Progenitor cell of endocrine pancreas (in vitro differentiated cells): ENCODE measurements around the gene KRT38. TPM values are rescaled to one million over a fixed set of nuclear protein-coding genes. Genes with fewer than 3 reads are reported as not detected.

Source experiments
- DNase-seq: peaks from one replicate; pipeline ENCODE4 v3.0.0; 2021; ENCODE audit warnings: low spot score; ENCODE audit not compliant: unreplicated experiment
- H3K27ac Mint-ChIP-seq: 2 replicates; pipeline ENCODE4 v1.8.0; 2021; ENCODE audit warnings: mild to moderate bottlenecking, moderate library complexity, mixed read lengths
- H3K27me3 Mint-ChIP-seq: 2 replicates; pipeline ENCODE4 v1.8.0; 2021; ENCODE audit warnings: mixed read lengths
- H3K36me3 Mint-ChIP-seq: 2 replicates; pipeline ENCODE4 v1.8.0; 2022; ENCODE audit warnings: mixed read lengths; ENCODE audit not compliant: insufficient read depth
- H3K4me1 Mint-ChIP-seq: 2 replicates; pipeline ENCODE4 v1.8.0; 2021; ENCODE audit warnings: low read depth, mixed read lengths
- H3K4me3 Mint-ChIP-seq: 2 replicates; pipeline ENCODE4 v1.8.0; 2021; ENCODE audit warnings: low read depth, mild to moderate bottlenecking, moderate library complexity, mixed read lengths
- H3K9me3 Mint-ChIP-seq: 2 replicates; pipeline ENCODE4 v1.8.0; 2021; ENCODE audit warnings: low read depth, mixed read lengths
- long read RNA-seq: library from polyadenylated mRNA; unstranded; transcript quantifications from one replicate; pipeline ENCODE4 v2.0.0, GENCODE V29; 2020
- total RNA-seq: library from RNA; stranded (reverse); gene quantifications from 2 replicates; pipeline ENCODE4 v1.2.1, GENCODE V29; 2021
- TF ChIP-seq, protein P1 (sequence below): fragments of 200-600 bp; sonication (generic); IDR thresholded peaks from one replicate; pipeline ENCODE4 v1.5.0; 2021; ENCODE audit warnings: antibody characterized with exemption, mild to moderate bottlenecking; ENCODE audit not compliant: unreplicated experiment

The KRT38 gene
- not detected in 2 replicates for total RNA-seq
- long read RNA-seq = 0 reads

DNA sequence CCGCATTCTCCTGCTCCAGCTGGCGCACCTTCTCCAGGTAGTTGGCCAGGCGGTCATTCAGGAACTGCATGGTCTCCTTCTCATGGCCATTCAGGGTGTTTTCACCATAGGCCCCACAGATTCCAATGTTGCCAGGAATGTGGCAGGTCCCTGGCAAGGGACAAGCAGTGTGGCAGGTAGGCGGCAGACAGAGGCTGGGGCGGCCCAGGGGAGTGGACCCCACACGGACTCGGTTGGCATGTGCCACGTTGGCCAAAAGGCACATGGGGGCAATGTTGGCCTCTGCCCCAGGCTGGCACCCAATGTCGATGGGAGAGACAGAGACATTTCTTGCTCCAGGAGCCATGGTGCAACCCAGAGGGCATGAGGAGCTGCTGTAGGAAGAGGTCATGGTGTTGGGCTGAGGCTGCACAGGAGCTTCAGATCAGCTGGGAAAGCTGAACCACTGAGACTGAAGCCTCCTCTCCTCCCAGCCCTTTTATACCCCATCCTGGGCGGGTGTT, at the start of gene KRT38:
Gene KRT38 (minus strand): TSS at position 453 of the 503 bp plus-strand sequence. CDS start 62 bp downstream, at position 391.
- H3K27ac Mint-ChIP-seq = no peak within 1 kb of the TSS
- peaks cover 47% of the 10 kb centered on the region for H3K27me3 Mint-ChIP-seq
- H3K9me3 Mint-ChIP-seq = no peaks in the 10 kb centered on the region
- TF ChIP-seq, protein P1, sequence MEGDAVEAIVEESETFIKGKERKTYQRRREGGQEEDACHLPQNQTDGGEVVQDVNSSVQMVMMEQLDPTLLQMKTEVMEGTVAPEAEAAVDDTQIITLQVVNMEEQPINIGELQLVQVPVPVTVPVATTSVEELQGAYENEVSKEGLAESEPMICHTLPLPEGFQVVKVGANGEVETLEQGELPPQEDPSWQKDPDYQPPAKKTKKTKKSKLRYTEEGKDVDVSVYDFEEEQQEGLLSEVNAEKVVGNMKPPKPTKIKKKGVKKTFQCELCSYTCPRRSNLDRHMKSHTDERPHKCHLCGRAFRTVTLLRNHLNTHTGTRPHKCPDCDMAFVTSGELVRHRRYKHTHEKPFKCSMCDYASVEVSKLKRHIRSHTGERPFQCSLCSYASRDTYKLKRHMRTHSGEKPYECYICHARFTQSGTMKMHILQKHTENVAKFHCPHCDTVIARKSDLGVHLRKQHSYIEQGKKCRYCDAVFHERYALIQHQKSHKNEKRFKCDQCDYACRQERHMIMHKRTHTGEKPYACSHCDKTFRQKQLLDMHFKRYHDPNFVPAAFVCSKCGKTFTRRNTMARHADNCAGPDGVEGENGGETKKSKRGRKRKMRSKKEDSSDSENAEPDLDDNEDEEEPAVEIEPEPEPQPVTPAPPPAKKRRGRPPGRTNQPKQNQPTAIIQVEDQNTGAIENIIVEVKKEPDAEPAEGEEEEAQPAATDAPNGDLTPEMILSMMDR = no peak
- no peak for DNase-seq
- no peaks in the 10 kb centered on the region for H3K4me1 Mint-ChIP-seq
- H3K4me3 Mint-ChIP-seq = no peak within 1 kb of the TSS
- no peaks in the 10 kb centered on the region for H3K36me3 Mint-ChIP-seq

DNA sequence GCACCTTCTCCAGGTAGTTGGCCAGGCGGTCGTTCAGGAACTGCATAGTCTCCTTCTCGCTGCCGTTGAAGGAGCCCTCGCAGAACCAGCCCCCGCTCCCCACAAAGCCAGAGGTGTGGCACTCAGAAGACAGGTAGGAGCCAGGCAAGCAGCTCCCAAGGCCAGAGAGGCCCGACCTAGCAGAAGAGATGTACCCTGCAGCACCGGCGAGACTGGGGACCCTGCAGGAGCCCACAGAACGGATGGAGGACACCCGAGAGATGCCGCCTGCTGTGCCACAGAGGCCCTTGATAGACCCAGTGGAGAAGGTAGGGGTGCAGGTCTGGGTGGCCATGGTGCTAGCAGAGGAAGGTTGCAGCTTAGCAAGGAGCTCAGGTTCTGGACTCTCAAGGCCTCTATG, 48.7 kb upstream of the KRT38 start, which contains the start of gene KRT36:
Gene KRT36 (minus strand): TSS at position 380 of the 400 bp plus-strand sequence. CDS start 46 bp downstream, at position 334.
- no peak within 1 kb of the TSS for H3K27ac Mint-ChIP-seq
- TF ChIP-seq, protein P1 = no peak
- DNase-seq = no peak
- H3K36me3 Mint-ChIP-seq = no peaks in the 10 kb centered on the region
- H3K4me1 Mint-ChIP-seq = peaks cover 2% of the 10 kb centered on the region
- no peak within 1 kb of the TSS for H3K4me3 Mint-ChIP-seq
- H3K27me3 Mint-ChIP-seq = peaks cover 44% of the 10 kb centered on the region
- H3K9me3 Mint-ChIP-seq = no peaks in the 10 kb centered on the region

DNA sequence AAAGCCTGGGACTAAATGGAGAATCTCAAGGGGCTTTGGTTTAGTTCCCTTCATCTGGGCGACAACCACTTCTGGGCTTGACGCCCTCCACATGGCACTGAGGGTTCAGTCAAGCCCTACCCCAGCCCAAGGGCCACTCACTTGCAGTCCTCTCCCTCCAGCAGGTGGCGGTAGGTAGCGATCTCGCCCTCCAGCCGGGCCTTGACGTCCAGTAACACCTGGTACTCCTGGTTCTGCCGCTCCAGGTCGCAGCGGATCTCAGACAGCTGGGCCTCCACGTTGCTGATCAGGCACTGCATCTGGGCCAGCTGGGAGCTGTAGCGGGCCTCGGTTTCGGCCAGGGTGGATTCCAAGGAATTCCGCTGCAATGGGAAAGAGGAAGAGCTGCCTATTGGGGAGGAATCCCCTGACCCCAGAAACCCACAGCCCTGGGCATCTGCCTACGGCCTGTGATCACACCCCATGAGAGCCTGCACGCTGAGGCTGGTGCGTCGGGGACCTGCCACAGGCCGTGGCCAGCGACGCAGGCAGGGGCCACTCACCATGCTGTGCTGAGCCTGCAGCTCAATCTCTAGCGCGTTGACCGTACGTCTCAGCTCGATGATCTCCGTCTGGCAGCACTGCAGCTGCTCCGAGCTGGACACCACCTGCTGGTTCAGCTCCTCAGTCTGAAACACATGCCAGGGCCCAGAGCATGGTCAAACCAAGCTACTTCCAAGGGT, 46.2 kb upstream of the KRT38 start:
- peaks cover 15% of the 10 kb centered on the region for H3K4me1 Mint-ChIP-seq
- DNase-seq = no peak
- no peak overlapping the region for H3K4me3 Mint-ChIP-seq
- H3K9me3 Mint-ChIP-seq = no peaks in the 10 kb centered on the region
- H3K27me3 Mint-ChIP-seq = peaks cover 36% of the 10 kb centered on the region
- H3K36me3 Mint-ChIP-seq = no peaks in the 10 kb centered on the region
- TF ChIP-seq, protein P1 = peak; percentile 49
- H3K27ac Mint-ChIP-seq = no peak overlapping the region

DNA sequence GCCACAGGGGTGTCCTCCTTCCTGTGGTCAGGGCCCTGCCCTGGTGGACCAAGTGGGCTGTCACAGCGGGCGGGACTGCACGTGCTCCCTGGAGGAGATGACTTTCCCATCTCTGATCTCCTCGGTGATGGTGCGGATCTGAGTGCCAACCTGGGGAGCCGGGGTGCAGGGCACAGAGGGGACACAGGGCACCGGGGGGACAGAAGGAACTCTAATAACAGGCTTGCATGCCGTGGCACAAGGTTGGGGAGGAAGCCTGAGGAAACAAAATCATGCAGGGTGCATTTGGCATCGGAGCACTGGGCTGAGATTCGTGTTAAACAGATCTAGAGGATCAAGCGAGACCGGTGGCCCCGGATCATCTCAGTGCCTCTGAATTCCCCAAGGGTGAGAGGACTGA, 45.5 kb upstream of the KRT38 start:
- Mint-ChIP-seq H3K27ac (no peak overlapping the region), H3K4me1 (peaks cover 15% of the 10 kb centered on the region), H3K27me3 (peaks cover 32% of the 10 kb centered on the region), H3K4me3 (no peak overlapping the region), H3K36me3 (no peaks in the 10 kb centered on the region), H3K9me3 (no peaks in the 10 kb centered on the region)
- DNase-seq = no peak
- TF ChIP-seq, protein P1 = no peak

DNA sequence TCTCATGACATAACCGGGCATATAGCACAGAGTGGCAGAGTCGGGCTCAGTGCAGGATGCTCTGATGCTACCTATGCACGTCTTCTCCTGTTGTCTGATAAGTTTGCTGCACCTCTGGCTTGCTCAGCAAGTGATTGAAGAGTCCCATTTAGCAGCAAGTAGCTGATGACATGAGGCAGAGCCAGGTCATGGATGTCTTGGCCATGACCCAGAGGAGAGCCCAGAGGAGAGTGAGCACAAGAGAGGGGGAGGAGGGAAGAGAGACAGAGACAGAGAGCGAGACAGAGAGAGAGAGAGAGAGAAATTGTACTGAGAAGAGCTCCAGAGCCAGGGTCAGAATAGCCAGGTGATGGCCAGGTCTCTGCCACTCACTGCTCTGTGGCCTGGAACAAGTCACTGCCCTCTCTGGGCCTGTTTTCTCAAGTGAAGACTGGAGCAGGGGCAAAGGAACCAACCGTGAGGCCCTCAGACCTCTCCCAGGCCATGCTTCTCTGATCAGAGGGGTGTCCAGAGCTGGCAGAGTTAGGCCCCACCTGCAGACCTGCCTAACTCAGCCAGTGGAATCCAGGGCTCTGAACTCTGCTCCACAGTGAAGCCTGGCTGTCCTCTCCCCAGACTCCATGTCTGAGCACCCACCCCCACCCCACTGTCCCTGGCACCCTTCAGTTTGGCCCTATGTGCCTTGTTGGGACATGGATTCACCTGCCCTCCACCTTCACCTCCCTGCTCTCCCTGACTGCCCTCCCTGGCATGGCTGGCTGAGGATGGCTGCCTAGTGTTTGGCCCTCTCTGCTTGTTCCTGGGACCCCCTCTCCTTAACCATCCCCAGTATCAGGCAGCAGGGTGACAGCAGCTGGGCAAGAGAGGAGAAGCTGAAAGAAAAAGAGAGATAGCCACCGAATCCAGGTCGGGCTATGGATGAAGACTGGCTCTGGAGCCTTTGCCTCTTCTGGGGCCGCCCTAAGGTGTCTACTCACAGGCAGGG, 44.4 kb upstream of the KRT38 start:
- no peak for DNase-seq

More for the DNA sequence above, 44.4 kb upstream of the KRT38 start:
- Mint-ChIP-seq H3K27me3 (peaks cover 27% of the 10 kb centered on the region), H3K4me1 (peaks cover 15% of the 10 kb centered on the region), H3K27ac (no peak overlapping the region), H3K4me3 (no peak overlapping the region), H3K36me3 (no peaks in the 10 kb centered on the region), H3K9me3 (no peaks in the 10 kb centered on the region)
- TF ChIP-seq, protein P1 = no peak
